ENCODE results near the gene CDX1. TPM values are rescaled to one million over a fixed set of nuclear protein-coding genes. Genes with fewer than 3 reads are reported as not detected.

CDX1 gene
- total RNA-seq, 1 experiment from 2014 or later, result 0.29 TPM

- Mint-ChIP-seq H3K4me1 (ENCODE audit: low read depth, unreplicated experiment) (peaks cover 9% of the 10 kb centered on the region), H3K27ac (ENCODE audit: unreplicated experiment) (no peak overlapping the region), H3K4me3 (ENCODE audit: unreplicated experiment) (no peak overlapping the region), H3K9me3 (ENCODE audit: unreplicated experiment) (no peaks in the 10 kb centered on the region), H3K36me3 (ENCODE audit: insufficient read depth, unreplicated experiment) (no peaks in the 10 kb centered on the region), H3K27me3 (ENCODE audit: insufficient read depth, unreplicated experiment) (no peaks in the 10 kb centered on the region)
- Histone ChIP-seq H3K9me3 (no peaks in the 10 kb centered on the region), H3K4me1 (peaks cover 17% of the 10 kb centered on the region), H3K27me3 (replicated peaks; ENCODE audit: control insufficient read depth, insufficient read depth, low read length) (no peaks in the 10 kb centered on the region), H3K36me3 (ENCODE audit: control insufficient read depth, insufficient read depth, low read length) (no peaks in the 10 kb centered on the region), H3K4me3 (ENCODE audit: low read depth, low read length) (no peak overlapping the region)
- DNase-seq, result no peak
- BruUV-seq (replicated peaks), result no TSS peak
- TF ChIP-seq CTCF (IDR thresholded peaks at IDR 0.05; ENCODE audit: insufficient read depth in 1 of 2, low read depth in 1 of 2, low read length in 1 of 2, severe bottlenecking in 1 of 2, unreplicated experiment in 1 of 2), result no peak
- ChIA-PET POLR2A (no interaction called here), CTCF (interaction anchor here (1.0 kb wide), 1 partner anchor 9 kb away, joined by 3 read pairs; no protein-coding TSS in a partner anchor)
- intact Hi-C loops (cut with micrococcal nuclease; ENCODE audit: unreplicated experiment), result no loop called here
Measured at GRCh38 chr5:150131461-150131860, 35.1 kb upstream of the CDX1 start.

DNA sequence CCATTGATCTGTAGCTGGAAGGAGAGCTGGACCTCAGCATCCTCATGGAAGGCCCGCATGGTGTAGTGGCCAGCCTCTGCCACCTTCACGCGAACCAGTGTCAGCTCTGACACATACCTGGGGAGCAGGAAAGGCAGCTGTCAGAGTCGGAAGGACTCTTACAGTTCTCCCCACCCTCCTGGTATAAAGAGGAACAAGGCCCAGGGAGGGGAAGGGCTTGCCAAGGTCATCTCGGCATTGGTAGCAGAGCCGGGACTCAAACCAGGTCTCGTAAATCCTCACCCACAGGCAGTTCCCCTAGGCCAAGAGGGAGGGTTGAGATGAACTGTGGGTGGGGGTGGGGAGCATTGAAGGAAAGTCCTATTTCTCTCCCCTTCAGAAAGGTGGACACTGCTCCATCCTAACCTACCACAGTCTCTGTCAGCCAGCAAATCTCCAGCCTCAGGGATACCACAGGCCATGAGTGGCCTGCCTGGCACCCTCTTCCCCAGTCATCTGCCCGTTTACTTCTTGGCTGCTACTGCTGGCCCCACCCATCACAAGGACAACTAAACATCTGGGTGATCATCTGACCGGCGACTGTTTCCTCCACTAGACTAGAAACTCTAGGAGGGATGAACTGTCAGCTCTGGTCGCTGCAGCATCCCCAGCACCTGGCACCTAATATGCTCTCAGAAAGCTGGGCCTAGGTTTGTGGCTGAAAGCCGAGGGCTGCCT lies 34.4 kb upstream of the CDX1 start:
- CTCF ChIA-PET, result interaction anchor here (0.8 to 1.0 kb wide), 2 partner anchors 8 to 43 kb away, joined by 3 read pairs; no protein-coding TSS in a partner anchor
- H3K4me1 ChIP-seq, result peaks cover 23% of the 10 kb centered on the region
- no peaks in the 10 kb centered on the region for H3K27me3 ChIP-seq (replicated peaks; ENCODE audit: control insufficient read depth, insufficient read depth, low read length)
- POLR2A ChIA-PET, result no interaction called here
- no peak overlapping the region for H3K27ac Mint-ChIP-seq (ENCODE audit: unreplicated experiment)
- no peaks in the 10 kb centered on the region for H3K36me3 ChIP-seq (ENCODE audit: control insufficient read depth, insufficient read depth, low read length)
- H3K9me3 Mint-ChIP-seq (ENCODE audit: unreplicated experiment), result no peaks in the 10 kb centered on the region
- no peak overlapping the region for H3K4me3 Mint-ChIP-seq (ENCODE audit: unreplicated experiment)
- H3K4me3 ChIP-seq (ENCODE audit: low read depth, low read length), result no peak overlapping the region
- no peaks in the 10 kb centered on the region for H3K27me3 Mint-ChIP-seq (ENCODE audit: insufficient read depth, unreplicated experiment)
- intact Hi-C loops (cut with micrococcal nuclease; ENCODE audit: unreplicated experiment), result no loop called here
- DNase-seq, result no peak
- peaks cover 12% of the 10 kb centered on the region for H3K4me1 Mint-ChIP-seq (ENCODE audit: low read depth, unreplicated experiment)
- TF ChIP-seq CTCF (IDR thresholded peaks at IDR 0.05; ENCODE audit: insufficient read depth in 1 of 2, low read depth in 1 of 2, low read length in 1 of 2, severe bottlenecking in 1 of 2, unreplicated experiment in 1 of 2), result no peak
- no peaks in the 10 kb centered on the region for H3K36me3 Mint-ChIP-seq (ENCODE audit: insufficient read depth, unreplicated experiment)
- BruUV-seq (replicated peaks), result no TSS peak
- no peaks in the 10 kb centered on the region for H3K9me3 ChIP-seq

GRCh38 chr5:150132740-150133139 lies 33.8 kb upstream of the CDX1 start:
- ChIA-PET CTCF (interaction anchor here (0.8 kb wide), 1 partner anchor 42 kb away, joined by 3 read pairs; no protein-coding TSS in a partner anchor), POLR2A (no interaction called here)
- intact Hi-C loops (cut with micrococcal nuclease; ENCODE audit: unreplicated experiment), result no loop called here
- Mint-ChIP-seq H3K4me1 (ENCODE audit: low read depth, unreplicated experiment) (peaks cover 18% of the 10 kb centered on the region), H3K4me3 (ENCODE audit: unreplicated experiment) (no peak overlapping the region), H3K9me3 (ENCODE audit: unreplicated experiment) (no peaks in the 10 kb centered on the region), H3K27ac (ENCODE audit: unreplicated experiment) (no peak overlapping the region), H3K27me3 (ENCODE audit: insufficient read depth, unreplicated experiment) (no peaks in the 10 kb centered on the region), H3K36me3 (ENCODE audit: insufficient read depth, unreplicated experiment) (peaks cover 4% of the 10 kb centered on the region)
- H3K36me3 ChIP-seq (ENCODE audit: control insufficient read depth, insufficient read depth, low read length), result no peaks in the 10 kb centered on the region
- H3K4me1 ChIP-seq, result peaks cover 29% of the 10 kb centered on the region
- TF ChIP-seq CTCF (IDR thresholded peaks at IDR 0.05; ENCODE audit: insufficient read depth in 1 of 2, low read depth in 1 of 2, low read length in 1 of 2, severe bottlenecking in 1 of 2, unreplicated experiment in 1 of 2), result no peak
- BruUV-seq (replicated peaks), result no TSS peak
- no peak overlapping the region for H3K4me3 ChIP-seq (ENCODE audit: low read depth, low read length)
- DNase-seq, result no peak
- H3K27me3 ChIP-seq (replicated peaks; ENCODE audit: control insufficient read depth, insufficient read depth, low read length), result no peaks in the 10 kb centered on the region
- no peaks in the 10 kb centered on the region for H3K9me3 ChIP-seq

Data from Caco-2 (cell line).